ENCODE data around the gene KCNE3.

Gene KCNE3

DNA sequence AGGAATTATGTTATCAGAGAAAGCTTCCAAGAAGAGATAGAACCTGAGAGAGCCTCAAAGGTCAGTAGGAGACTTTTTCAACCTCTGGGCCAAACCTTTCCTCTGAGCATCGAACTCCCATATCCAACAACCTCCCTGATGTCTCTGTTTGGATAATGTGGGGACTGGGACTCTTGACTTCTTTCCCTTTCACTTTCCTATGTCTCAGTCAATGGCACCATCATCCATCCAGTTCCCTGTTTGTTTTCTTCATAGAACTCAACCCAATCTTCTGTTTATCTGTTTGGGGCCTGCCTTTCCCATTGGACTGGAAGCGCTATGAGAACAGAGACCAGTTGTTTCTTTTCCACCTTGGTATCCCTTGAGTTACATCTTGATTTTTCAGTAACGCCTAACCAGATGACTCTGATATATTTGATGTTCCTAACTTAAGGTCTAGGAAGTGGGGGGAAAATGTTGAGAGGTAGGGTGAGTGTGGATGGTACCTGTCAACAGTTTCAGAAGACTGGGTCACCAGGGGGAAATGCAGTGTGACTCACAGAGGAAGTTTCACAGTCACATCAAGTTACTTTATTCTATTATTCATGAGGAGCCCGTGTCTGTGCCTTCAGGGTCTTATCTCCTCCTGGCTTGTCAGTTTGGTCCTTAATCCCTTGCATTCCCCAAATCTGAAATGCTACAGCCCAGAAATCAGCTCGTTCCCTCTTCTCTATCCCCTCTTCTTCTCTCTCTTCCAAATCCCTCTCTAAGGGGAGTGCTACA lies 4.5 kb upstream of the KCNE3 start:
- no peak for DNase-seq (ENCODE audit: low spot score)

- DNase-seq (ENCODE audit: low spot score) = no peak
Measured at GRCh38 chr11:74471037-74471436, 3.7 kb upstream of the KCNE3 start.

DNA sequence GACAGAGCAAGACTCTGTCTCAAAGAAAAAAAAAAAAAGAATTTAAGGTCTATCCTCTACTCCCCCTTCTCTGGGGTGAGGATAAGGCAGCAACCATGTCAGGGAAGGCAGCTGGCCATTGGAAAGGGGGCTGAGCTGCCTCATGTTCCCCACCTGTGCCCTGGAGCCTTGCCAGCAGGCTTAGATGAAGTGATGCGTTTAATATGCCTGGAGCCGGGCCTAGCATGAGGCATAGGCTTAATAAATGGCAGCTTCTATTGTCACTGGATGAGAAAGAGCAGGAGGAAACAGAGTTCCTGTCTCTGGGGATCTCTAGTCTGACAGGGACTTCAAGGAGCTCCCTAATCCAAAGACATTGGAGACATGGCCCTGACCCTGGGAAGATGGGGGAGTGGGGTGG lies 3.2 kb upstream of the KCNE3 start:
- DNase-seq (ENCODE audit: low spot score) = no peak

DNA sequence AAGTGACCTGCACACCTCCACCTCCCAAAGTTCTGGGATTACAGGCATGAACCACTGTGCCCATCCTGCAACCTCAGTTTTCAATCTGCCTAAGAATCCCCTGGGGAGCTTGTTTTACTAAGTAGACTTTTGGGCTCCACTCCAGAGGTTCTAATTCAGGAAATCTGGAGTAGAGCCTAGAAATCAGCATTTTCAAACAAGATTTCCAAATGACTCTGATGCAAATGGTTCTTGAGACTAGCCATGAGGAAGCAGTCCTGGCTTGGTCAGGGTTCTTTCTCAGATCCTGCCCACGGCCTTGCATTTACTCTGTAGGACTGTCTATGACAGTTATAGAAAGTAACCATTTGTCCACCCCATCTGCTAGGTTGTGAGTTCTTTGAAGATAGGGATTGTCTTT lies 1.6 kb upstream of the KCNE3 start:
- no peak for DNase-seq (ENCODE audit: low spot score)

DNA sequence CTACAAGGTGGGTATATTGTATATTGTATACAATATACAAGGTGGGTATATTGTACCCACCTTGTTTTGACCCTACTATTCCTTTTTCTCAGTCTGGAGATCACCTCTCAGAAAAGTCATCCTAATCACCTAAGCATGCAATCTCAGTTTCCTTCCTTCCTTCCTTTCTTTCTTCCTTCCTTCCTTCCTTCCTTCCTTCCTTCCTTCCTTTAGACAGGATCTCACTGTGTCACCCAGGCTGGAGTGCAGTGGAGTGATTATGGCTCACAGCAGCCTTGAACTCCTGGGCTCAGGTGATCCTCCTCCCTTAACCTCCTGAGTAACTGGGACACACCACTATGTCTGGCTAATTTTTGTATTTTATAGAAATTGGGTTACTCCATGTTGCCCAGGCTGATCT lies 1.2 kb upstream of the KCNE3 start:
- DNase-seq (ENCODE audit: low spot score) = no peak

- DNase-seq (ENCODE audit: low spot score) = no peak
Measured at GRCh38 chr11:74468058-74468457, 709 bp upstream of the KCNE3 start.

DNA sequence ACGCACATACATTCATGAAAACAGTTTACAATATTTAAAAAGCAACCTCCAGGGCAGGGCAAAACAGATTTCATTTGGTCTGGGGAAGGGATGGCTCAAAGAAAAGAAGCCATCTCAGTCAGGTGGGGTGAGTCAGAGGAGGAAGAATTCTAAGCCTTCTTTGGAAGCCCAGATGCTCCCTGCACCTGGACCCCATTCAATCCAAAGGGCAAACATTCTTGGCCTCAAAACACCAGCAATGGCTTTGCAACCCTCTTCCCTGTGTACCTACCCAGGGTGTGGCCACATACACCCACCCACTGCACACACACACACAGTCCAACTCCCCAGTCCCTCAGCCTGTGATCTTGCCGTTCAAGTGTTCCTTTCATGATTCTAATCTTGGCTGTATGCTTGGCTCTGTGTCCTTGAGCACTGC lies 2.0 kb downstream of the KCNE3 start:
- no peak for DNase-seq (ENCODE audit: low spot score)

DNA sequence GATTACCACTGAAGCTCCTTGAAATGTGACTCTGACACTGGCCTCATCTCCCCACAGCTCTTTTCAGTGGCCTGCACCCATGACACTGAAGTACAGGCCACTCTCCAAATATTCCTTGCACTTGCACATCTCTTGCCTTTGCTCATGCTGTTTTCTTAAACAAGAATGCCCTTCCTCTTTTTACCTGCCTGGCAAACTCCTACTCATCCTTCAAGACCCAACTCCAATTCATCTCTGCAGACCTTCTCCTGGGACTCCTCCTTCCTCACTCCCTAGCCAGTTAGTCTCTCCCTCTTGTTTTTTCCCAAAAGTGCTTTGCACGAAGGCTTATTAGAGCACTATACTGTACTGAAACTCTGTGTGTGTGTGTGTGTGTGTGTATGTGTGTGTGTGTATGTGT lies 2.6 kb downstream of the KCNE3 start:
- DNase-seq (ENCODE audit: low spot score) = peak; percentile 17

GRCh38 chr11:74463216-74463615 lies 4.1 kb downstream of the KCNE3 start:
- peak; percentile 34 for DNase-seq (ENCODE audit: low spot score)

DNA sequence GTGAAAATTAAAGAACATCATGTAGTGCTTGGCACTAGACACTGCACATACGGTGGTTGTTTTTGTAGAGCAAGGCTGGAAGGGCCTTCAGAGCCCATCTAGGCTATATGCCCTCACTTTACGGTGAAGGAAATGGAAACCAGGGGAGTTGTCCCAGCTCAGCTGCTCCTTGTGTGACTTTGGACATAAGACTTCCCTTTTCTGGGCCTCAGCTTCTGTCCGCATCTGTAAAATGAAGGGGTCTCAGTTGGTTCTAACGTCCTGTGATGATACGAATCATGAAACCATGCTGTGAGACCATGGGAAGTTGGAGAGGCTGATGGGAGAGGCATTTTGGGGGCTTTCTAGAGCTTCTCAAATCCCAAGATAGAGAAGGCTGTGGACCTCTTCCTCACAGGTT lies 4.7 kb downstream of the KCNE3 start:
- DNase-seq (ENCODE audit: low spot score) = no peak

DNA sequence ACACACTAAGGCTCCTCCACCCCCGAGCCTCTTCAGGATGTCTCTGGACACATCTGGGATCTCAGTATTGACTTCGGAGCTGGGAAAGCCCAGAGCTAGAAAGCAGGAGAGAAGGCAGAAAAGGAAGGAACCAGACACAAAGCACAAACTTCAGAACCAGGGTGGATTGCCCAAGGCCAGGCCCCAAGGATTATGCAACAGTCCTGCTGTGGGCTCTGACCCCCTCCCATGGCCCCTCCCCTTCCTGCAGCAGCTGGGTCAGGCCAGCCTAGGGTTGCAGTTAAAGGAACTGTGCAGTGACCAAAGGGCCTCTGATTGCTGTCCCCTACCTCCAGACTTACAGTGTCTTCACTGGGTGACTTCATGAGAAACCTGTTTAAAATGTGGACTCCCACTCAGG lies 5.3 kb downstream of the KCNE3 start:
- no peak for DNase-seq (ENCODE audit: low spot score)

GRCh38 chr11:74460481-74461154 lies 6.7 kb downstream of the KCNE3 start:
- DNase-seq (ENCODE audit: low spot score) = no peak

DNA sequence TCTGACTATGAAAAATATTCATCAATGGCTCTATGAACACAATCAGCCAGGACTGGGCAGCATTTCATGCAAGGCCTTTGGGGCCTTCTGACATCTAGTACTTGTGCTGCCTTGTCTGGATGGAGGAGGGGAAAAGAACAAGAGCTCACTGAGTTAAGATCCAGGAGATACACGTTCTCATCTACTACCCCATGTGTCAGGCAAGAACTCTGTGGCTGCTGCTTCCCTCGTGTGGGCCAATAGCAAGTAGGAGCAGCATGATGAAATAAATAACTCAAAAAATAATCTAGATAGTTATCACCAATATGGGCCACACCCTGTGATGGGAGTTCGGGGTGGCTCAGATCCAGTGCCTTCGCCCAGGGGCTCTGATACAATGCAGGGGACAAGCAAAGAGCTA lies 7.3 kb downstream of the KCNE3 start:
- DNase-seq (ENCODE audit: low spot score) = no peak

GRCh38 chr11:74459584-74459983 lies 7.8 kb downstream of the KCNE3 start:
- DNase-seq (ENCODE audit: low spot score) = no peak

DNA sequence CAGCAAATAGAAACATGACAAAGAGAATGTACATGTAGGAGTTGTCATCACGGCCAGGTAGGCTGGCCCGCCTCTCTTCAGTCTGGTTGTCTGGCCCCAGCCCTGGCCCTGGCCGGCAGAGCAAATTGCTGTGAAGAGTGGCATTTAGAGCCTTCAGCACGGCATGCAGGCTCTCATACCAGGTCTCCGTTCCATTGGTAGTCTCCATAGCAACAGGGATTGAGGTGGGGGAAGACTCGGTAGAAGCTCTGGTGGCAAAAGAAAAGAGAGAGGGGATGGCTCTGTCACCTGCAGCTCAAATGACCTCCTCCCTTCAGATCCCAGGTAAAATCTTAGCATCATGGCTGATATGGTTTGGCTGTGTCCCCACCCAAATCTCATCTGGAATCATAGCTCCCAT lies 10.0 kb downstream of the KCNE3 start:
- DNase-seq (ENCODE audit: low spot score) = no peak

DNA sequence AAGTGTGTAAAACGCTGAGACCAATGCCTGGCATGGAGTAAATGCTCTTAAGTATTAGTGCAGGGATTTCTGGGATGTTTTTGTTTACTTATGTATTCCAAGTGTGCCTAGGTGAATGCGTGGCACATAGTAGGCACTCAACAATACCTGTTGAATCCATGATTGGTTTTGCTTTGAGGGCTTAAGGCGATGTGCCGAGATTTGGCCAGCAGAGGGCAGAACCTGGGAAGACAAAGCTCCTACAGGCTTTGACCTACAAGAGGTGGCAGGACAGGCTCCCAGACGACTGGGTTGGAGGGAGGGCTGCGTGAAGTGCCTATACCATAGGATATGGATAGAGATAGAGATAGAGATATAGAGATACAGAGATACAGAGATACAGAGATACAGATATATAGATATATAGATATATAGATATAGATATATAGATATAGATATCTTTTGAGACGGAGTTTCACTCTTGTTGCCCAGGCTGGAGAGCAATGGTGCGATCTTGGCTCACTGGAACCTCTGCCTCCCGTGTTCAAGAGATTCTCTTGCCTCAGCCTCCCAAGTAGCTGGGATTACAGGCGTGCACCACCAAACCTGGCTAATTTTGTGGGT lies 13.9 kb downstream of the KCNE3 start:
- DNase-seq (ENCODE audit: low spot score) = no peak

DNA sequence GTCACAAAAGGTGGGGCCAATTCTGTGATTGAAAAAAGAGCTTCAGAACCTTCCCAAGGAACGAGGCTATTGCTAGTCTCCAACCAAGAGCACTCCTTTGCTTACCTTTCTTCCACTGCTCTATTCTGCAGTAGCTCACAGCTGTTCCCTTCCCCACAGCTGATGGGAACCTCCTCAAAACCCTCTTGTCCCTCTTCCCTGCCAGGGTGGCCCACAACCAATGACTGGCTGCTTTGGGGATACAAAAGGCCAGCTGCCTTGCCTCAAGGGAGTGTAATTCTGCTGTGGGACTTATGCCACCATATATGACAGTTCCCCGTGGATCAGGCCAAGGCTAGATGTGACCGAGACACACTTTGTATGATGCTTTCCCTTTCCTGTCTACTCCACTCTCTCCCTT lies 15.0 kb downstream of the KCNE3 start:
- no peak for DNase-seq (ENCODE audit: low spot score)

- DNase-seq (ENCODE audit: low spot score) = no peak
Measured at GRCh38 chr11:74450318-74450717, 17.0 kb downstream of the KCNE3 start.

DNA sequence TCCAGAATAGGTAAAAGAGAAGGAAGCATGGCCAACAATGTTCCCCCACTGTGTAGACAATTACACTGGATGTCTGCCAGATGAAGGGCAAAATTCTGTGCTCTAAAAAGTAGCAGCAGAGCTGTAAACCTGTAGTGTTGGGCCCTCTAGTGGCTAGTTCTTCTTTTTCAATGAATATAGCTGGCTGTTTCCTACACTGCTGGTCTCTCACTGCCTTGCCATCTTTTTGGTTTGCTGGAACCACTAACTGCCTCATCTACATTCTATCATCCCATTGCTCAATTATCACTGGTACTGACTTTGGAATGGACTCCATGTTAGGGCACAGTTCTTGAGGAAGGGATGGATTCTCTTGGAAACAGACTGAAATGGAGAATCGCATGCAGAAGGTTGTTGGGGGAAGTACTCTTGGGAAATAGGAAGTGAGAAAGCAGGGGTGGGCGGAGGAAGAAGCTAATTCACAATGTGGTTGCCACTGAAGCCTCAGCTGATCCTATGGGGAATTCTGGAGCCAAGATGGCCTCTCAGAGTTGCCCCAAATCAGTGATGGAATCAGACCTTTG lies 17.9 kb downstream of the KCNE3 start:
- DNase-seq (ENCODE audit: low spot score) = no peak

- no peak for DNase-seq (ENCODE audit: low spot score)
Measured at GRCh38 chr11:74447720-74448119, 19.6 kb downstream of the KCNE3 start.

DNA sequence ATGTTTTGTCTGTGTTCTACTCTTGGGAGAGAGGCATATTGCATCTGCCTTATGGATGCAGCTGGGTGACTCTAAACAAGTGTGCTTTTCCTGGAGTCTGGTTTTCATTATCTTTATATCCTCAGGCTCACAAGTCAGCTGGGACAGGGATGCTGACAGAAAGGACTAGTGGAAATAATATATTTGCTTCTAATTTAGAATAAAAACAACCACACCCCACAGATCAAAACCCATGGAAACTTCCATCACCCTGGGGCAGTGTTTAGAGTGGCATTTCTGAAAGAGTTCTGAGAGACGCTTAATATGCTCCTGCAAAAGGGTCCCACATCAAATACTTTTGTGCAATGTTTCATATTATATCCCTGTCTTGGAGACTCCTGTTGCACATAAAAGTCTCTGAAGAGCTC lies 20.8 kb downstream of the KCNE3 start:
- no peak for DNase-seq (ENCODE audit: low spot score)

DNA sequence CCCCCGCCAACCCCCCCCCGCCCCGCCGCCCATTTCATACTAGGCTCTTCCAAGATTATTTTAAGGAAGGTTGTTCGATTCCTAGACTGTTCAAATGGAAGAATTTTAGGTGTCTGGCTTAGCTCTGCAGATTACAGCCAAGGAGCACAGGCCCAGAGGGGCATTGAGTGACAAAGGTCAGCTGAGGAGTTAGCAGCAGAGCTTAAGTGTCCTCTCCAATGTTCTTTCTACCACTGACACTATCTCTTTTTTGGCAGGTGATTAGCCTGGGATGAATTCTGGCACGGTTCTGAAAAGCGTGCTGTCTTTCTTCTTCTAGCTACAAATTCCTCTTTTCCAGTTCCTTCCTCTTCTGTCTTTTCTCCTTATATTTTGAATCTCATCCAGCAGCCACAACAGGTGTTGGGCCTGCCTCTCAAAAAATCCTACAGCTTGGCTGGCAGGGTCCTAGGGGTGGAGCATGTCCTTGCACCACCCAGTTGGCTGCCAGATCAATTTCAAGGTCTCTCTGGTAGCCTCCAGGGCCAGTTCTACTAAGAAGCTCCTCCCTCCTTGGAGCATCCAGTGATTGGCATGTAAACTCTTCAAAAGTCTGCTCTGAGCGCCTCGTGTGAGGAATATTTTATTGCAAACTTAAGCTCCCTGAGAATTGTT lies 23.0 kb downstream of the KCNE3 start:
- DNase-seq (ENCODE audit: low spot score) = no peak

Measured in left forelimb (tissue), 1 donor.